Natural killer cell treated with Interleukin-12 subunit alpha and Interleukin-12 subunit beta and Interleukin-15 and Interleukin-18, amount 100 ng/mL, for 72 hours (primary cell): Measurements from ENCODE around the gene WDR31. TPM values are rescaled to one million over a fixed set of nuclear protein-coding genes. Genes with fewer than 3 reads are reported as not detected.
"Not testable (repeated sequence)": the region's sequence is repeated elsewhere in the genome, so short reads cannot be mapped to it uniquely, and the experiment has no call there.

Experiments used
- ATAC-seq, 2 donors: fragments of 150-1000 bp; cut with Tn5 transposase in 1 of 2; sonication (Bioruptor Pico), chemical (Tn5 transposase) in 1 of 2; 2 replicates each; pipeline ENCODE4 v1.10.0; 2021
- DNase-seq: peaks from one replicate; pipeline ENCODE4 v3.0.0; 2022; ENCODE audit warnings: low spot score
- H3K27ac Mint-ChIP-seq, 2 donors: 1 replicate in 1 of 2; 2 replicates in 1 of 2; pipeline ENCODE4 v1.8.0; 2022; ENCODE audit warnings: mixed read lengths in 2 of 2, mild to moderate bottlenecking in 1 of 2, moderate library complexity in 1 of 2
- H3K27me3 Mint-ChIP-seq, 2 donors: 1 replicate in 1 of 2; 2 replicates in 1 of 2; pipeline ENCODE4 v1.8.0; 2022; ENCODE audit warnings: mixed read lengths in 2 of 2
- H3K36me3 Mint-ChIP-seq: one replicate; pipeline ENCODE4 v1.8.0; 2022; ENCODE audit warnings: mixed read lengths
- H3K4me1 Mint-ChIP-seq, 2 donors: 1 replicate in 1 of 2; 2 replicates in 1 of 2; pipeline ENCODE4 v1.8.0; 2022; ENCODE audit warnings: low read depth in 2 of 2, mixed read lengths in 2 of 2, mild to moderate bottlenecking in 1 of 2
- H3K4me3 Mint-ChIP-seq: one replicate; pipeline ENCODE4 v1.8.0; 2022; ENCODE audit warnings: mixed read lengths
- H3K9me3 Mint-ChIP-seq: 2 replicates; pipeline ENCODE4 v1.8.0; 2022; ENCODE audit warnings: mixed read lengths
- total RNA-seq, 2 donors: library from RNA; stranded (reverse); gene quantifications; one replicate each; pipeline ENCODE4 v1.2.3, GENCODE V29; 2022

Gene WDR31
- total RNA-seq, 2 donors from 2014 or later = 0.83 to 1.4 TPM

DNA sequence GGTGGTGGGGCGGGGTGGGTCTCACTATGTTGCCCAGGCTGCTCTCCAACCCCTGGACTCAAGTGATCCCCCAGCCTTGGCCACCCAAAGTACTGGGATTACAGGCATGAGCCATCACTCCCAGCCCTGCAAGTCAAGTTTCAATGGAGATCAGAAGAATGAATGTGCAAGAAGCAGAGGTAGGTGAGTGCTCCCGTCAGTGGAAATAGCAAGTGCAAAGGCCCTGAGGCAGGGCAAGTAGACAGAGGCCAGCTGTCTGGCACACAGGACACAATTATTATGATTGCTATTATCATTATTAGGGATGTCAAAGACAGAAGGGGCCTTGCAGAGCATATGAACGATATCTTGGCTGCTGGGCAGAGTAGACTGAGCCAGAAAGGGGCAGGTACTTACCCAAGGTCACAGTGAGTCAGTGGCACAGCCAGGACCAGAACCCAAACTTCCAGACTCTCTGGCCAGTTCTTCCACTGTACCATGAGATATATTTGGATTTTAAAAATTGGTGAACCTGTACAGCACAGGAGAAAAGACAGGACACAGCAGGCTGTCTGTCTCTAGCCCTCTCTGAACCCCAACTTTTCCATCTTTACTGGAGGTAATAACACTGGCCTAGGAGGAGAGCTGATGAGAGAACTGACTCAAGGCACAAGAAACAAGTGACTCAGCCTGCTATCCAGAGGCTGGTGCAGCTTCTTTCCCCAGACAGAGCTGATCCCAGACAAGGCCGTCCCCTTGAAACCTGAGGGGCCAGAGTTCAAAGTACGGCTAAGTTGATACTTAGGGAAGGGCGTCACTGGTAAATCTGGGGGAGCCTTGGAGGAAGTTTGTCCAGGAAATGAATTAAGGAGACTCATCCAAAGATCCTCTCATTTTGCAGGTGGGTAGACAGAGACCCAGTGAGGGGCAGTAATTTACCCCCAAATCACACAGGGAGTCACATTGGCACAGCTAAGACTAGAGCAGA, 35.3 kb upstream of the WDR31 start:
- DNase-seq = no peak
- Mint-ChIP-seq H3K36me3 (no peaks in the 10 kb centered on the region), H3K27me3 (no peaks in the 10 kb centered on the region), H3K4me3 (peak overlapping the region; percentile 81), H3K9me3 (no peaks in the 10 kb centered on the region), H3K27ac (peak overlapping the region; percentile 43 to 79), H3K4me1 (peaks cover 6 to 15% of the 10 kb centered on the region in 2 donors)
- ATAC-seq = no peak

DNA sequence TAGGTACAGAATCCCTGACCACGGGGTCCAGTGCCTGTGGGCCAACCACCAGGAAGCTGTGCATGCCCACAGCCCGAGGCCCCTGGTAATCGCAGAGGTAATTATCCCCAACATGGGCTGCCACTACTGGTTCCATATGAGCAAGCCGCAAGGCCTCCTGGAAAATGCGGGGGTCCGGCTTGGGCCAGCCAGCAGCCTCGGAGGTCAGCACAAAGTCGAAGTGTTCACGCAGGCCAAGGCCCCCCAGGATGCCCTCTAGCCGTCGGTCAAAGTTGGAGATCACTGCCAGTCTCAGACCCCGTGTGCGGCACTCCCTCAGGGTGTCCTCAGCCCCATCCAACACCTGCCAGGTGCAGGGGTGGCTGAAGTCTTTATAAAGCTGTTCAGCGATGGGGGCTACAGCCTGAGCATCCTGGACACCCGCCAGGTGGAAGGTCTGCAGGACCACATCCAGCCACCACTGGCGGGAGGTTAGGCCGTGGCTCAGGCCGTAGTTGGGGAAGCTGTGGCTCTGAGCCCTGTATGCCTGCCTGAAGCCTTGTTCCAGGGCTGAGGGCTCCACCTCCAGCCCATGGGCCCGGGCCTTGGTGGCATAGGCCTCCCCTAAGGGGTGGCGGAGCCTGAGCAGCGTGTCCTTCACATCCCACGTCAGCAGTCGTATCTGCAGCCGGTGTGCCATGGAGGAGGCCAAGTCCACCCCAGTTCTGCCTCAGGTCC, 33.8 kb upstream of the WDR31 start:
- no peak for ATAC-seq
- H3K4me1 Mint-ChIP-seq = peaks cover 6 to 15% of the 10 kb centered on the region in 2 donors
- H3K4me3 Mint-ChIP-seq = no peak overlapping the region
- no peaks in the 10 kb centered on the region for H3K36me3 Mint-ChIP-seq
- no peaks in the 10 kb centered on the region for H3K9me3 Mint-ChIP-seq
- no peak for DNase-seq
- H3K27ac Mint-ChIP-seq = no peak overlapping the region
- H3K27me3 Mint-ChIP-seq = no peaks in the 10 kb centered on the region

DNA sequence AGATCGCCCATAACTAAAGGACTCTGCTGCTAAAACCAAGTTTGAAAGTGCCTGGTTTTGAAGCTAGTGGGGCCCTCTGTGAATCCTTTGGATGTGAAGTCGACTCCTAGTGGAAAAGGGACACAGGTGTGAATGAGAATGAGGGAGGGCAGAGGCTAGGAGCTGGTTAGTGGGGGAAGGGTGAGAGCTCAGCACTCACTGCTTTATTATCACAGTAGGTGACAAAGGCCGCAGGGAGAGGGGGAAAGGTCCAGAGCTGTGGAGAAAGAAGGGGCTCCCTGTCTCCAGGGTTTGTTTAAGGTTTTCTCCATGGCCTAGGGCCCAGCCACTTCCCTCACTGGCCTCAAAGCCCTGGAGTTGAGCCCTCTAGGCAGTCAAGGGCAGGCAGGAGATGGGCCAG, 33.2 kb upstream of the WDR31 start:
- Mint-ChIP-seq H3K4me1 (peaks cover 6 to 15% of the 10 kb centered on the region in 2 donors), H3K36me3 (no peaks in the 10 kb centered on the region), H3K27ac (no peak overlapping the region), H3K27me3 (no peaks in the 10 kb centered on the region), H3K4me3 (no peak overlapping the region), H3K9me3 (no peaks in the 10 kb centered on the region)
- ATAC-seq (no peak), DNase-seq (no peak)

DNA sequence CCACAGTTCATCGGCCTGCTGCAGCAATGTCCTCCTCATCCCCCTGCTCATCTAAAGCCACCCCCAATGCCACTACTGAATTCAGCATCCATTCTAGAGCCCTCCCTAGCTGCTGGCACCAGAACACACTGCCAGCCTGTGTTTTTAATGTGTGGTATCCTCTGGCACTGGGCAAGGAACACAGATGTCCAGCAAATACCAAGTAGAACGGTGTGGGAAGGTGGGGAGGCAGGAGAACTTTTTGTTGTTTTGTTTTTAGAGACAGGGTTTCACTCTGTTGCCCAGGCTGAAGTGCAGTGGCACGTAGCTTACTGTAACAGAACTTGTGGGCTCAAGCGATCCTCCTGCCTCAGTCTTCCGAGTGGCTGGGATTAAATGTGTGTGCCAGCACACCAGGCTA, 32.0 kb upstream of the WDR31 start:
- peaks cover 6 to 14% of the 10 kb centered on the region in 2 donors for H3K4me1 Mint-ChIP-seq
- H3K4me3 Mint-ChIP-seq = no peak overlapping the region
- DNase-seq (no peak), ATAC-seq (no peak)
- H3K9me3 Mint-ChIP-seq = no peaks in the 10 kb centered on the region
- no peaks in the 10 kb centered on the region for H3K27me3 Mint-ChIP-seq
- no peaks in the 10 kb centered on the region for H3K36me3 Mint-ChIP-seq
- no peak overlapping the region for H3K27ac Mint-ChIP-seq

DNA sequence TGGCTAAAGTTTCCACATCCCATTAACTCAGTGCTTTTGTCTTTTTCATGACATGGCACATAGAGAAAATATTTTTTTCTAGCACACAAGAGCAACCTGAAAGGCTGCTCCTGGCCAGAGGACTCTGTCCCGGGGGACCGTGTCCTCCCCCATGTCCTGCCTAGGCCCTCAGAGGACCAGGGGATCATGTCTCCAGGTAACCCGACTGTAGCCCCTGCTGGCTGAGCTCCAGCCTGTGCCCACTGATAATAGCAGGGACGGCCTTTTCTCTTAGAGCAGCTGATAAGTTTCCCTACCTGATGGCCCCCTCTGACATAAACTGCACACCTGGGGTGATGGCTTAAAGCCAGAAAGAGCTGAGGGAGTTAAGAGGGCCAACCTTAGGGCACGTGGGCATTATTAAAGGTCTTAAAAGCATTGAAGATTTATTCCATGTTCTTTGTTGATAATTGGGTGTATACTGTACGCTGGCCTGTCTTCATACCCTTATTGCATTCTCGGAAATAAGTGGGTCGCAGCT, 30.8 kb upstream of the WDR31 start:
- H3K9me3 Mint-ChIP-seq = no peaks in the 10 kb centered on the region
- no peak for ATAC-seq

DNA sequence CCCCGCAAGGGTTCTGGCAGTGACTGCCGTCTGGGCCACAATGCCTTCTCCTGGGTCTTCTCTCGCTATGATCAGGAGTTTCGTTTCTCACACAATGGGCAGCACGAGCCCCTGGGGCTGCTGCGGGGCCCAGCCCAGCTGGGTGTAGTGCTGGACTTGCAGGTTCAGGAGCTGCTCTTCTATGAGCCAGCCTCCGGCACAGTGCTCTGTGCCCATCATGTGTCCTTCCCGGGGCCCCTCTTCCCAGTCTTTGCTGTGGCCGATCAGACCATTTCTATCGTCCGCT, 29.7 kb upstream of the WDR31 start:
- H3K9me3 Mint-ChIP-seq = no peaks in the 10 kb centered on the region
- no peaks in the 10 kb centered on the region for H3K36me3 Mint-ChIP-seq
- H3K4me1 Mint-ChIP-seq = peaks cover 0 to 3% of the 10 kb centered on the region in 2 donors
- no peak overlapping the region for H3K4me3 Mint-ChIP-seq
- peak in 1 of 2 donors; percentile 43 for ATAC-seq
- H3K27me3 Mint-ChIP-seq = no peaks in the 10 kb centered on the region
- DNase-seq = no peak
- no peak overlapping the region for H3K27ac Mint-ChIP-seq

More for the DNA sequence above, 30.8 kb upstream of the WDR31 start:
- Mint-ChIP-seq H3K36me3 (no peaks in the 10 kb centered on the region), H3K27ac (no peak overlapping the region), H3K4me3 (no peak overlapping the region), H3K4me1 (peaks cover 6 to 12% of the 10 kb centered on the region in 2 donors), H3K27me3 (no peaks in the 10 kb centered on the region)
- no peak for DNase-seq

DNA sequence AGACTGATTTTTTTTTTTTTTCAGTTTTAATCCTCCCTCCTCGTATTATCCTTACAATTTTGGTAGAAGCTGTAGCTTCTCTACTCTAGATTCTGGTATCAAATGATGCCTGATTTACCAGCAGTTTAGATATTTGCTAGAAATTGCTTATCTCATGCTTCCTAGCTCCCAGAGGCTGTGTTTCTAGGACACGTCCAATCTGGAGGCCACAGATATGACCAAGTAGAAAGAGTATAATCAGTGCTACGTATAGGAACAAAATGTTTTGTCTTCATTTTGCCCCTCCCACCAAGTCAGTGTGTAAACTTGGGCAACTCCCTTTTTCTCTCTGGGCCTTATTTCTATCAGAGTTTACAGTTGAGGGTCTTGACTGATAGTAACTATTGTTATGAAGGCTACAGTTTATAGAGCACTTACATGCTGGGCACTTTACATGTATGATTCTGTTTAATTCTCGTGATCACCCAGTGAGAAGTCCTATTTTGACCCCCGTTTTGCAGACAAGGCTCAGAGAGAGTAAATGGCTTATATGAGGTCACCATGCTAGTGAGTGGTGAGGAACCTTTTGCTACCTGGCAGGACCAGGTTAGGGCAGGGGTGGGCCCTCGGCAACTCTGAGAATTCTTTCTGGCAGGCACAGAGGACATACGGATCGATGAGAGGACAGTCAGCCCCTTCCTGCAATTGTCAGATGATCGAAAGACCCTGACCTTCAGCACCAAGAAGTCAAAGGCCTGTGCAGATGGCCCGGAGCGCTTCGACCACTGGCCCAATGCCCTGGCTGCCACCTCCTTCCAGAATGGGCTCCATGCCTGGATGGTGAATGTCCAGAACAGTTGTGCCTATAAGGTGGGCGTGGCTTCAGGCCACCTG, 29.1 kb upstream of the WDR31 start:
- ATAC-seq (no peak), DNase-seq (no peak)
- H3K27me3 Mint-ChIP-seq = no peaks in the 10 kb centered on the region
- no peaks in the 10 kb centered on the region for H3K36me3 Mint-ChIP-seq
- no peaks in the 10 kb centered on the region for H3K9me3 Mint-ChIP-seq
- H3K4me3 Mint-ChIP-seq = no peak overlapping the region
- no peaks in the 10 kb centered on the region for H3K4me1 Mint-ChIP-seq
- H3K27ac Mint-ChIP-seq = no peak overlapping the region

DNA sequence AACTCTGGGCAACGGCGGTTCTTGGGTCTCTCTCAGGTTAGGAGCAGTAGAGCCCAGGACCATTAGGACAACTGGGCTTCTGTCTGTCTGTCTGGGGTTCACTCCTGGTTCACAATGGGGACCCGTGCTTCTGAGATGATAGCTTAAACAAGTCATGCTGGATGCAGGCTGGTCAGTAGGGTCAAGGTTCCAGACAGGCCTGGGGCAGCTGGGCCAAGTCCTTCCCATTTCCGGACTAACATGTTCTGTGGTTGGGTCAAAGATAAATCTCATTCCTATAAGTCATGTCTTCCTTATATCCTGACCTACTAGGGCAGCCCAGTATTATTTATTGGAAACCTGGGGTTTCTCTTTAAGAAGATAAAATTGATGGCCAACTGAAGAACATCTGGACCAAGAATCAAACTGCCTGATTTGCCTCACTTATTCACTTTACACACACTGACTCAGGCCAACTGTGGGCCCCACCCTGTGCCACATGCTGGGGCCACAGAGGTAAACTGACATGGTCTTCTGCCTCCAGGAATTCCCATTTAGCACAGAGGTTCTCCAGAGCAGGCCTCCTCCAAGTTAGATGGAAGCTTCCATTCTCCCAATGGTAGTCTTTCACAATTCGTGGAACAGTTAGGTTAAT, 28.4 kb upstream of the WDR31 start:
- H3K27ac Mint-ChIP-seq = no peak overlapping the region
- no peaks in the 10 kb centered on the region for H3K36me3 Mint-ChIP-seq
- no peaks in the 10 kb centered on the region for H3K4me1 Mint-ChIP-seq
- no peaks in the 10 kb centered on the region for H3K9me3 Mint-ChIP-seq
- no peak overlapping the region for H3K4me3 Mint-ChIP-seq
- no peak for DNase-seq
- ATAC-seq = no peak
- no peaks in the 10 kb centered on the region for H3K27me3 Mint-ChIP-seq

DNA sequence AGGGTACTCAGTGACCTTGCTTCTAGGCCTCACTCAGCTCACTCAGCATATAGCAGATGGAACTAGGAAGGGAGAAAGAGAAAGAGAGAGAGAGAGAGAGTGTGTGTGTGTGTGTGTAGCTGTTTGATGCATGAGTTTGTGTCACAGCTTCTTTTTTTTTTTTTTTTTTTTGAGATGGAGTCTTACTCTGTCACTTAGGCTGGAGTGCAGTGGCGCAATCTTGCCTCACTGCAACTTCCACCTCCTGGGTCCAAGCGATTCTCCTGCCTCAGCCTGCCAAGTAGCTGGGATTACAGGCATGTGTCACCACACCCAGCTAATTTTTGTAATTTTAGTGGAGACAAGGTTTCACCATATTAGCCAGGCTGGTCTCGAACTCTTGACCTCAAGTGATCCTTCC, 25.6 kb upstream of the WDR31 start:
- peak overlapping the region in 1 of 2 donors; percentile 41 for H3K27ac Mint-ChIP-seq
- not testable (repeated sequence) for H3K27me3 Mint-ChIP-seq, H3K4me3 Mint-ChIP-seq, DNase-seq, H3K4me1 Mint-ChIP-seq, H3K9me3 Mint-ChIP-seq, H3K36me3 Mint-ChIP-seq, ATAC-seq

DNA sequence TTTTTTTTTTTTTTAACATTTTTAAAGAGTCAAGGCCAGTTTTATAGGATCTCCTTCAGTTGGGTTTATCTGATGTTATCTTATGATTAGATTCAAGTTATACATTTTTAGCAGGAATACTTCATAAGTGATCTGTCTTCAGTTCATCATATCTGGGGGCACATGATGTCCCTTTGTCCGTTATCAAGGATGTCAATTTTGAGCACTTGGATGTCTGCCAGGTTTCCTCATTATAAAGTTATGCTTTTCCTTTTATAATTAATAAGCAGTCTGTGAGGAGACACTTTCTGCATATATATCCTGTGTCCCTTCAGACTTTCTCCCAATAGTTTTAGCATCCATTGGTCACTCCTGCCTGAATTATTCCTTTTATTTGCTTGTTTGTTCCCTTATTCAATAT, 24.9 kb upstream of the WDR31 start:
- Mint-ChIP-seq H3K9me3 (no peaks in the 10 kb centered on the region), H3K4me3 (no peak overlapping the region), H3K36me3 (no peaks in the 10 kb centered on the region), H3K27me3 (no peaks in the 10 kb centered on the region), H3K4me1 (no peaks in the 10 kb centered on the region), H3K27ac (peak overlapping the region in 1 of 2 donors; percentile 5)
- DNase-seq = no peak
- ATAC-seq = no peak

DNA sequence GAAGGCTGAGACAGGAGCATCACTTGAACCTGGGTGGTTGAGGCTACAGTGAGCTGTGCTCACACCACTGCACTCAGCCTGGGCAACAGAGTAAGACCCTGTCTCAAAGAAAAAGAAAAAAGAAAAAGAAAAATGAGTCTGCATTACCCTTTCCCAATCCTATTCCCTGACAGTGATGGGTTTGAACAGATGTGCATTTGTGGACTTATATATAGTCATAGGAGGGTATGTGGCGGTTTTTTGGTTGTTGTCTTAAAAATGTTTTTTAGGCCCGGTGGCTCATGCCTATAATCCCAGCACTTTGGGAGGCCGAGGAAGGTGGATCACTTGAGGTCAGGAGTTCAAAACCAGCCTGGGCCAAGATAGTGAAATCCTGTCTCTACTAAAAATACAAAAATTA, 23.3 kb upstream of the WDR31 start:
- DNase-seq (no peak), ATAC-seq (no peak)
- no peaks in the 10 kb centered on the region for H3K27me3 Mint-ChIP-seq
- H3K4me3 Mint-ChIP-seq = no peak overlapping the region
- no peak overlapping the region for H3K27ac Mint-ChIP-seq
- no peaks in the 10 kb centered on the region for H3K36me3 Mint-ChIP-seq
- H3K9me3 Mint-ChIP-seq = no peaks in the 10 kb centered on the region
- no peaks in the 10 kb centered on the region for H3K4me1 Mint-ChIP-seq

DNA sequence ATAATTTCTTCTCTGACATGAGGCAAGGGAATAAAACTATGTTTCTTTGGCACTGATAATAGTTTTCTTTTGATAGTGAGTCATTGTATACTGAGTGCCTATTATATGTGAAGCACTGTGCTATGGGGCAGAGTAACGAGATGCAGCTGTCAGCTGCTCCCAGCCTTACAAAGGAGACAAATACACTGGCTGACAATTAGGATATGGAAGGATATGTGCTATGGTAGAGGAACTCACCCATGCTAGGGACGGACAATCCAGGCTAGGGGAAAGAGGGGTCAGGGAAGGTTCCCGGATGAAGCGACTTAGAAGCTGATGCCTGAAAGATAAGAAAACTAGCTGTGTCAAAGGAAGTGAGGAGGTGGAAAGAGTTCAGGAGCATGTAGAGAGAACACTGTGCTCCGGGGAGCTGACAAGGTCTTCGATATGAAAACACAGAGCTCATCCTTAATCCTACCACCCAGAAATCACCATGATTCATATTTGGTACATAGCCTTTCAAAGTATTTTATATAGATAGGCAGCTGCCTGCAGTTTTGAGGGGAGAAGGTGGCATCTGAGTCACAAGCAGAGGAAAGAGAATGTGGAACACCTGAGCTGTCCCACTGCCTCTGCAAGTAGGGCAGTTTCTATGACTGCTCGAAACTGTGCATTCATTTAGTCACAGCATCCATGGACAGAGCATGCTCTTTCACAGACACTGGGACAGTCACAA, 21.4 kb upstream of the WDR31 start:
- Mint-ChIP-seq H3K9me3 (no peaks in the 10 kb centered on the region), H3K27ac (no peak overlapping the region), H3K27me3 (no peaks in the 10 kb centered on the region), H3K36me3 (no peaks in the 10 kb centered on the region), H3K4me3 (no peak overlapping the region), H3K4me1 (no peaks in the 10 kb centered on the region)
- ATAC-seq (no peak), DNase-seq (no peak)
